Right lobe of liver (tissue), 4 donors: Measurements from ENCODE around the gene ZNF879.

Experiments
- POLR2A ChIP-seq: fragments of 450-650 bp; IDR thresholded peaks from one replicate; pipeline ENCODE4 v1.6.1; 2017; ENCODE audit warnings: antibody characterized with exemption, mild to moderate bottlenecking
- TF ChIP-seq, protein P1 (sequence below), 4 donors: fragments of 200-600 bp in 3 of 4; fragments of 450-650 bp in 1 of 4; IDR thresholded peaks; one replicate each; pipeline versions ENCODE4 v1.5.1 to v1.8.0; 2016 to 2022; ENCODE audit warnings: antibody characterized with exemption in 4 of 4, mild to moderate bottlenecking in 2 of 4
- donor health status: DM: no; HTN: no; CAD: no.
- donor health status: DM: no; HTN: no; CAD: no.
- donor health status: DM: no; HTN: yes; CAD: no.

DNA sequence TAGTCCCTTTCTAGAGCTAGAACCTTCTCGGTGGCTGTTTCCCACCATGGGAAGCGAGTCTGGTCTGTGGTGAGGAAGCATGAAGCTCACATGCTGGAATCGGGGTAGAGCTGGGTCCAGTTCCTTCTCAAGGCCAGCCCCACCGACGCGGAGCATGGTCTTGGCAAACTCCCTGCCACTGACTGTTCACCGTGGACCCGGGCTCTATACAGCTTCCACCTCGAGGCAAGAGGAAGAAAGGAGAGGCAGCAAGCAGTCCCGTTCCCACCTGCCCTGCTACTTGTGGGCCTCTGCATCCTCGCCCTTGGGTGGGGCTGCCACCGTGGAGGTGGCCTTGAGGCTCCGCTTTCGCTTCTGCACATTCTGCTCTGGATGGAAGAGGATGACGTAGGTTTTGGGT lies 42.2 kb upstream of the ZNF879 start:
- no peak for TF ChIP-seq POLR2A
- TF ChIP-seq, protein P1, sequence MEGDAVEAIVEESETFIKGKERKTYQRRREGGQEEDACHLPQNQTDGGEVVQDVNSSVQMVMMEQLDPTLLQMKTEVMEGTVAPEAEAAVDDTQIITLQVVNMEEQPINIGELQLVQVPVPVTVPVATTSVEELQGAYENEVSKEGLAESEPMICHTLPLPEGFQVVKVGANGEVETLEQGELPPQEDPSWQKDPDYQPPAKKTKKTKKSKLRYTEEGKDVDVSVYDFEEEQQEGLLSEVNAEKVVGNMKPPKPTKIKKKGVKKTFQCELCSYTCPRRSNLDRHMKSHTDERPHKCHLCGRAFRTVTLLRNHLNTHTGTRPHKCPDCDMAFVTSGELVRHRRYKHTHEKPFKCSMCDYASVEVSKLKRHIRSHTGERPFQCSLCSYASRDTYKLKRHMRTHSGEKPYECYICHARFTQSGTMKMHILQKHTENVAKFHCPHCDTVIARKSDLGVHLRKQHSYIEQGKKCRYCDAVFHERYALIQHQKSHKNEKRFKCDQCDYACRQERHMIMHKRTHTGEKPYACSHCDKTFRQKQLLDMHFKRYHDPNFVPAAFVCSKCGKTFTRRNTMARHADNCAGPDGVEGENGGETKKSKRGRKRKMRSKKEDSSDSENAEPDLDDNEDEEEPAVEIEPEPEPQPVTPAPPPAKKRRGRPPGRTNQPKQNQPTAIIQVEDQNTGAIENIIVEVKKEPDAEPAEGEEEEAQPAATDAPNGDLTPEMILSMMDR (IDR thresholded peaks at IDR 0.05) = no peak
